Measurements from ENCODE around the gene TBL1XR1.

GRCh38 chr3:176987901-176988650 is 209.2 kb downstream of the TBL1XR1 start:
- TF ChIP-seq, protein P1, sequence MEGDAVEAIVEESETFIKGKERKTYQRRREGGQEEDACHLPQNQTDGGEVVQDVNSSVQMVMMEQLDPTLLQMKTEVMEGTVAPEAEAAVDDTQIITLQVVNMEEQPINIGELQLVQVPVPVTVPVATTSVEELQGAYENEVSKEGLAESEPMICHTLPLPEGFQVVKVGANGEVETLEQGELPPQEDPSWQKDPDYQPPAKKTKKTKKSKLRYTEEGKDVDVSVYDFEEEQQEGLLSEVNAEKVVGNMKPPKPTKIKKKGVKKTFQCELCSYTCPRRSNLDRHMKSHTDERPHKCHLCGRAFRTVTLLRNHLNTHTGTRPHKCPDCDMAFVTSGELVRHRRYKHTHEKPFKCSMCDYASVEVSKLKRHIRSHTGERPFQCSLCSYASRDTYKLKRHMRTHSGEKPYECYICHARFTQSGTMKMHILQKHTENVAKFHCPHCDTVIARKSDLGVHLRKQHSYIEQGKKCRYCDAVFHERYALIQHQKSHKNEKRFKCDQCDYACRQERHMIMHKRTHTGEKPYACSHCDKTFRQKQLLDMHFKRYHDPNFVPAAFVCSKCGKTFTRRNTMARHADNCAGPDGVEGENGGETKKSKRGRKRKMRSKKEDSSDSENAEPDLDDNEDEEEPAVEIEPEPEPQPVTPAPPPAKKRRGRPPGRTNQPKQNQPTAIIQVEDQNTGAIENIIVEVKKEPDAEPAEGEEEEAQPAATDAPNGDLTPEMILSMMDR (IDR thresholded peaks at IDR 0.05), result no peak
- no peak for TF ChIP-seq POLR2A (IDR thresholded peaks at IDR 0.05)
